Measurements from ENCODE around the gene TYMP.

The TYMP gene

GRCh38 chr22:50504369-50505211, 25.2 kb downstream of the TYMP start:
- no peak for DNase-seq

DNA sequence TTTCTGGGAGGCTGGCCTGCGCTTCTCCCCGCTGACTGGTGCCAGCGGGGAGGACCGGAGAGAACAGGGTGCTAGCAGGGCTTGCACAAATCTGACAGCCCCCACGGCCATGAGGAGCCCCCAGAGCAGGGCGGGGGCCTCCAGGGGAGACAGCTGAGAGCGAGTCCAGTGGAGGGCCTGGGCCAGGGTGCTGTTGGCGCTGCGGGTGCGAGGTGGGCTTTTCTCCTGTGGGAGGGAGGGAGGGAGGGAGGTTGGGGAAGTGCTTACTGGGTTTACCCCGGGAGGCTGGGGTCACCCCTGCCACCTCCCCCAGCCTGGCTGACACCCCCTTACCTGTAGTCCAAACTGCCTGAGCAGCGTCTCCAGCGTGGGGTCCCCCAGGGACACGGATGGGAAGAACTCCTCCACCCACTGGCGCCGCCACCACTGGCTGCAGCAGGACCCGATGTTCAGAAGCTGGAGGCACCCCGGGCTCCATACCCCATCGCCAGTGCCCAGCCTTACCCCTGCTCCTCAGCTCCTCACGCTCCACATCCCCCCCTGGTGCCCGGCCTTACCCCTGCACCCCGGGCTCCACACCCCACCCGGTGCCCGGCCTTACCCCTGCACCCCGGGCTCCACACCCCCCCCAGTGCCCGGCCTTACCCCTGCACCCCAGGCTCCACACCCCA, 26.2 kb downstream of the TYMP start:
- DNase-seq = no peak

GRCh38 chr22:50502628-50503474, 27.0 kb downstream of the TYMP start:
- DNase-seq = no peak

DNA sequence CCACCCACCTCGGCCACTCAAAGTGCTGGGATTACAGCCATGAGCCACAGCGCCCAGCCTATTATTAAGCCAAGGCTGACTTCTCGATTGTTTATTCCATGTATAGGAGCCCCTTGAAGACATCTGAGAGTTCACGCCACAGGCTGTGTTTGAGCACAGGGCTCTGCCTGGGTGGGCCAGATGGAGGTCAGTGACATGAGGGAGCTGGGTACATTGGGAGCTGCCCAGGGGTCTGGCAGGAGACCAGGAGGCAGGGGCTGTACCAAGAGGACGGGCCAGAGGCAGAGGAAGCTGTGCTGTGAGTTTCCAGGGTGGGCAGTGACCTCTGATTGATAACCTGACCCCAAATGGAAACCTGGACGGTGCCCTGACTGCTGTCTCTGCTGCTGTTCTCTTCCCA, 27.7 kb downstream of the TYMP start:
- no peak for DNase-seq

DNA sequence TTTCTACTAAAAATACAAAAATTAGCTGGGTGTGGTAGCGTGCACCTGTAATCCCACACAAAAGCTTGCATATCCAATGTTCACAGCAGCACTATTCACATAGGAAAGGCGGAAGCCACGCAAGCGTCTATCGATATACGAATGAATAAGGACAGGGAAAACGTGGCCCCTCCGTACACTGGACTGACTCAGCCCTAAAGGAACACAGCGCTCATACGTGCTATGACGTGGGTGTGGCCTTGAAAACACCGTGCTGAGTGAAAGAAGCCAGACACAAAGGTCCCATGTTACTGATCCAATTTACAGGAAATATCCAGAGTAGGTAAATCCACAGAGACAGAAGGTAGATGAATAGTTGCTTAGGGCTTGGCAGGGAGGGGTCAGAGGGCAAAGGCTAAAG, 29.4 kb downstream of the TYMP start:
- no peak for DNase-seq

- no peak for DNase-seq
Observed at GRCh38 chr22:50498322-50498890, 31.4 kb downstream of the TYMP start.

- no peak for DNase-seq
Observed at GRCh38 chr22:50497093-50497492, 32.7 kb downstream of the TYMP start.

DNA sequence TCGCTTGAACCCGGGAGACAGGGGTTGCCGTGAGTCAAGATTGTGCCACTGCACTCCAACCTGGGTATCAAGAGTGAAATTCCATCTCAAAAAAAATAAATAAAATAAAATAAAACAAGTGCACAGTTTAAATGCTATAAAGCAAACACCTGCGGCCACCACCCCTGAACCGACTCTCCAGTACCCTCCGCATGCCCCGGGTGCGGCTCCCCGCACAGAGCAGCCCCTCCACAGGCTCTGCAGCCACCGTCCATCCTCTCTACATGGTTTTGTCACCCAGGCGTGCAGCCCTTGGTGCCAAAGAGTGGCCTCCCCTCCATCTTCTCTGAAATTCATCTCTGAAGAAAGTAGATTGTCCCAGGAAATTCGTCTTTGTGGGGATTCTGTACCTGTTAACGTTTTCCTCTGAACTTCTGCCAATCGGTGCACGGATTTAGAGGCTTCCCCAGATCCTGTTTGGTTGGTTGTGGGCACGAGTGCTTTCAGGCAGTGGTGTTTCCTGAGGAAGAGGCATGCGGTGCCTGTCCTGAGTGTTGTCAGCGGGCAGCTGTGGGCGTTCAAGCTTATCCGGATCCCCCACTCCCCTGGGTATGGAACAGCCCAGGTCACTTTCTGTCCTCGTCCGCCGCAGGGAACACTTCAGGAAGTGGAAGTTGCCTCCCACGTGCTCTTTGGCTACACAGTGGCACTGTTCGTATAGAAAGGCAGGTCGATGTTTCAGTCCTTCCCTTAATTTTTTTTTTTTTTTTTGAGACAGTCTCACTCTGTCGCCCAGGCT, 39.1 kb downstream of the TYMP start:
- DNase-seq = no peak

DNA sequence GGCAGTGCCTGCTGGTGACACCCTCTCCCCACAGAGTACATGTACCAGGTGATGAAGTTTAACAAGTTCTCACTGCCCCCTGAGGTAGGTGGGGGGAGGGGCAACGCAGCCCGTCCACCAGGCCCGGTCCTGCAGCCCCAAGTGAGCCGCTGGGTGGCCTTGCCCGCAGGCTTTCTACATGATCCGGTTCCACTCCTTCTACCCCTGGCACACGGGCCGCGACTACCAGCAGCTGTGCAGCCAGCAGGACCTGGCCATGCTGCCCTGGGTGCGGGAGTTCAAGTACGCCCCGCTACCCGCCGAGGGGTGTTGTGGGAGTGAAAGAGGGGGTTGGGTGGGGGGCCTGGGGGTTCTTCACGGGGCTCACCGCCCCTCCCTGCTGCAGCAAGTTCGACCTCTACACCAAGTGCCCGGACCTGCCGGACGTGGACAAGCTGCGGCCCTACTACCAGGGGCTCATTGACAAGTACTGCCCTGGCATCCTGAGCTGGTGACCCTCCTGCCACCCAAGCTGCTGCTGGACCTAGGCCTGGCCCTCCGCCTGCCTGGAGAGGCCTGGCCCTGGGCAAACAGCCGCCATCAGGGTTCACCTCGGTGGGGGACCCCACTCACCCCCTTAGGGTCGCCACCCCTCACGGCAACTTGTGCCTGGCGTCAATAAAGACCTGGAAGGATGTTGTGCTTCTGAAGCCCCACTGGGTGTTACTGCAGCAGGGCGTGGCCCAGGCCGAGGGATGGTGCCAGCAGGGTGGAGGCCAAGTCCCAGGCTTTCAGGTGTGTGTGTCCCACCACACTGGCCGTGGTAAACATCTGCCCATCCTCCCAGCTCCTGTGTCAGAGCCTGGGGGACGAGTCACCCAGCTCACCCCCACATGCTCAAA, 40.2 kb downstream of the TYMP start:
- DNase-seq = no peak

- no peak for DNase-seq
Observed at GRCh38 chr22:50488886-50489285, 40.9 kb downstream of the TYMP start.

- no peak for DNase-seq
Observed at GRCh38 chr22:50488006-50488677, 41.7 kb downstream of the TYMP start.

GRCh38 chr22:50487290-50488005, 42.4 kb downstream of the TYMP start:
- DNase-seq = no peak

DNA sequence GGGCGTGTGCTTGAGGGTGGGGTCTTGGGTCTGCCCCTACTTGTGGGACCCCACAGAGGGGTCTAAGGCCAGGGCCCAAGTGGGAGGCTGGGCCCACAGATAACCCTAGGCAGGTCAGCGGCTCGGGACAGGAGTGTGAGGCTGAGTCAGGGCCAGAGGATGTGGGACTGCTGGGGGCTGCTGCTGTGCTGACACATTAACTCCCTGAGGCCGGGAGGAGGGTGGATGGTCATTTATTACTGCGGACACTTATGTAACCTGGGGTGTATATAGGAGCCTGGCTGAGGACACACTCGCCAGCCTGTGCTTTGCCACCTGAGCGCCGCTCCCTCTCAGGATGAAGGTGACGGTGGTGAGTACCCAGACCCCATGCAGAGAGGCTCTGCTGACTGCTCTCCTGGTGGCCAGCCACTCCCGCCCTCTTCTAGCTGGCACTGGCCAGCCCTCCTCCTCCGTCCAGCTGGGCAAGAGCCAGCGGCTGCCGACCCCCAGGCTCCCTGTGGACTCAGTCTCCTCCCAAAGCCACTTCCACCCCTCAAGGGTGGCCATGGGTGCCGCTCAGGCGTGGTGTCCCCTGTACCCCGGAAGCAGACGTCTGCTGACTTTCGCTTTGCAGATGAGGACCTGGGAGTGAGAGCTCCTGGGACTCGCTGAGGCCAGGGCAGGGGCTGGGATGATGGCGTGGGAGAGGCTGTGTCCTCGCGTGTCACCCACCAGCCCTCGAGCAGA, 43.1 kb downstream of the TYMP start, which contains the start of gene MIOX:
Gene MIOX (plus strand): TSS at position 299 of the 729 bp plus-strand sequence. CDS start 39 bp downstream, at position 338.
- DNase-seq = no peak

DNA sequence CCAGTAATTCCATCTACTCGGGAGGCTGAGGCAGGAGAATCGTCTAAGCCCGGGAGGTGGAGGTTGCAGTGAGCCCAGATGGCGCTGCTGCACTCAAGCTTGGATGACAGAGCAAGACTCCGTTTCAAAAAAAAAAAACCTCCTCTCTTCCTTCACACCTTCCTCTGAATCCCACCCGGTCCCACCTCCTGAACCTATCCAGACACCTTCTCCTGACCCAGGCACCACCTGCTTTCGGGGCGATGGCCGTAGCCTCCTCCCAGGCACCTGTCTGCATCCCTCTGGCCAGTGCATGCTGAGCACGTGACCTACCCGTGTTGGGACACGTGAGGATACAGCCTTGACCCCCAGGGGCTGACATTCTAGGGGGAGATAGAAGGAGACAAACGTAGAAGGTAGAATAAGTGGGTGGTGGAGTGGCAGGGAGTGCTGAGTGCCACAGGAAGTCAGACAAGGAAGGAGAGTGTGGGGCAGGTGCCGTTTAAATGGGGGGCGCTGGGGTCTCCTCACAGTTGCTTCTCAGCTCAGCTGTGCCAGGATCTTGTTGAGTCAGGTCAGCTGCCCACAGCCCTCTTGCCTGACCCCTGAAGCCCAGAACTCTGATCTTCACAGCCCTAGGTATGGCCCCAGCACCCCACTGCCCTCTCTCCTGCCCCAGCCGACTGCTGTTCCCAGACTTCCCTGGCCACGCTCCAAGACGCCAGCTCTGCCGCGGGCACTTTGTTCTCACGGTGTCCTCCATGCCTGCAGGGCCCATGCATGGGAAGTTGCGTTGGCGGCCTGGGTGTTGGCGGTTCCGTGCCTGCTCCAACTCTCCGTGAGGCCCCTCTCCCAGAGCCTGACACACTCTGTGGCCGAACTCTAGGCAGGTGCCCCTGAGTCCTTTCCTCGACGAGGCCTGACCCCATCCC, 44.3 kb downstream of the TYMP start:
- no peak for DNase-seq

DNA sequence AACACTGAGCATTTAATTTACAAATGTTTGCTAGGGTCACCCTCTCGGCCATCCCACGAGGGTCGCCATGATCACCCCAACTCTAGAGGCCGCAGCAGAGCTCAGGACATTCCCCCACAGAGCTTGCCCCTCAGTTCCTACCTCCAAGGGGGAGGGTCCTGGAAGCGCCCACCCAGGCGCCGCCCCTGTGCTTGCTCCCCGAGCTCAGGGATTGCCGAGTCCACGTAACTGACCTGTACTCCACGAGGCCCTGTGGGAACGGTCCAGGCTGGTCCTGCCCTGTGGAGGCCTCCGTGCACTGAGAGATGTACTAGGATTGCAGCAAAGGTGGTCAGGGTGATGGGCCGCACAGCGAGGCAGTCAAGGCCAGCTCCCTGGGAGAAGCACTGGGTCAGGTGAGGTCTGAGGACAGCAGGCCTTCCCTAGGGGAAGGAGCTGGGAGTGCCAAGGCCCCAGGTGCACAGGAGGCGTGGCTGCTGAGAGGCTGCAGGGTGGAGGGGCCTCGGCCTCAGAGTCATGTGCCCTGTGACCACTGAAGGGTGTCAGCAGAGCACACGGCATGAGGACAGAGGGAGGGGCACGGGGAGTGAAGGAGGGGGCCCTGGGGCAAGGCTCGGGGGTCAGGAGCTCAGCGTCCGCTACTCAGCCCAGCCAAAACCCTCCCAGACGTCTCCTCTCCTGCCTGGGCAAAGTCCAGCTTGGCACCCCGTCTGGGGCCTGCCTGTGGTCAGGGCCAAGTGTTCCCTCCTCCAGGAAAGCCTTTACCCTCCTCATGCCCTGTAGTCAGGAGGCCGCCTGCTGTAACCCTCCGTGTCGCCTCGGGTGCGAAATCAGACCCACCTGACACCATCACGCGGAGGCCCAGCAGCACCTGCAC, 45.6 kb downstream of the TYMP start:
- DNase-seq = no peak

DNA sequence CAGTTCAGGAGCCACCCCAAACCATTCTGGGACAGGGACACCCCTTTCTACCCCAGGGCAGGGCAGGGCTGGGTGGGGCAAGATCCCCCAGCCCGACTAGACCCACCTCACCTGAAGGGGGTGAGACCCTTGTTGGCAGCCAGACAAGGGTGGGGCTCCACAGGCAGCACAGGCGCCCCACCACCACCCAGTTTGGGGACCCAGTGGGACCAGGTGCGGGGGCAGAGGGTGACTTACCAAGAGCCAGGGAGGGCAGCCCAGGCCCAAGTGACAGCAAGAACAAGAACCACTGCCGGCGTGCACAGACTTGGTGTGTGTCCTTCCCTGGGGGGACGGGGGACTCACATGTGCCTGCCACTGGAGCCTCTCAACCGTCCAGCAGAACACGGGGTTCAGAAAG, 46.3 kb downstream of the TYMP start:
- DNase-seq = no peak

DNA sequence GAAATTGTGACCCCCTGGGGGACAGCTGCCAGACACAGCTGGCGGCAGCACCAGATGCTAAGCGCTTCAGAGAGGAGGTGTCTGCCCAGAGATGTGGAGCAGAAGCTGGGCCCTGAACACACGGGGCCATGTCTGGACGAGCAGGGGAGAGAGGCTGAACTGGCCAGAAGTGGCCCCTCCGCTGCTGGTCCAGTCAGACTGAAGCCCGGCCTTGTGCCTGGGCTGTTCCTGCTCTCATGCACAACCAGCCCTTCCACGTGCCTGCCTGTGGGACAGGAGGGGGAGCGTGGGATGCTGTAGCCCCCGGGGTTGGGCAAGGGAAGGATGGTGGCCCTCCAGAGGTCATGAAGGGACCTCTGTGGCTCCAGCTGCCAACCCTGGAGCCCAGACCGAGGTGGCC, 46.7 kb downstream of the TYMP start:
- no peak for DNase-seq

Measured in NCI-H2107 (cell line).